Activated naive CD8-positive, alpha-beta T cell treated with anti-CD3 and anti-CD28 coated beads, Interleukin-2, amount 10 ng/mL, durations not matched to agents 7 days and 5 days (primary cell): ENCODE data around the gene FBXO5. TPM values are rescaled to one million over a fixed set of nuclear protein-coding genes. Genes with fewer than 3 reads are reported as not detected.

ENCODE experiments used
- ATAC-seq: fragments of 150-1000 bp; cut with Tn5 transposase; one replicate; pipeline ENCODE4 v1.10.0; 2021; ENCODE audit warnings: low read depth, moderate library complexity
- POLR2A ChIA-PET: fragments of 350-600 bp; sonication (Branson Sonifier 250); formaldehyde crosslinking; loops from one replicate; lab custom pipeline; 2021; ENCODE audit warnings: antibody characterized with exemption; lab: Charles Lee
- DNase-seq: peaks from one replicate; pipeline ENCODE4 v3.0.0; 2021
- H3K27ac Mint-ChIP-seq: one replicate; pipeline ENCODE4 v1.8.0; 2022; ENCODE audit warnings: mild to moderate bottlenecking, mixed read lengths
- H3K27me3 Mint-ChIP-seq: one replicate; pipeline ENCODE4 v1.8.0; 2022; ENCODE audit warnings: mild to moderate bottlenecking, moderate library complexity, mixed read lengths
- H3K36me3 Mint-ChIP-seq: one replicate; pipeline ENCODE4 v1.8.0; 2021; ENCODE audit warnings: mild to moderate bottlenecking, mixed read lengths
- H3K4me1 Mint-ChIP-seq: one replicate; pipeline ENCODE4 v1.8.0; 2021; ENCODE audit warnings: mixed read lengths
- H3K4me3 Mint-ChIP-seq: one replicate; pipeline ENCODE4 v1.8.0; 2022; ENCODE audit warnings: mild to moderate bottlenecking, moderate library complexity, mixed read lengths
- H3K9me3 Mint-ChIP-seq: one replicate; pipeline ENCODE4 v1.8.0; 2021; ENCODE audit warnings: mixed read lengths
- total RNA-seq, 2 experiments: library from RNA; stranded (reverse); gene quantifications; one replicate each; pipeline ENCODE4 v1.2.3, GENCODE V29; 2021

FBXO5 gene
- 10 to 100 TPM; 47.1 to 50.8 TPM for total RNA-seq

GRCh38 chr6:152982904-152983636, at the start of gene FBXO5:
Gene FBXO5, minus strand, starts transcription at chr6:152983041. Its CDS starts 82 bp downstream, at chr6:152982959.
- Mint-ChIP-seq H3K4me3 (peak within 1 kb of the TSS; percentile 99), H3K27me3 (no peaks in the 10 kb centered on the region), H3K27ac (peak within 1 kb of the TSS; percentile 99), H3K4me1 (peaks cover 34% of the 10 kb centered on the region), H3K9me3 (no peaks in the 10 kb centered on the region), H3K36me3 (peaks cover 28% of the 10 kb centered on the region)
- ATAC-seq (peak; percentile 84), DNase-seq (peak; percentile 98)
- POLR2A ChIA-PET, result interaction anchor here (0.5 to 3.8 kb wide), 12 partner anchors 8 to 1609 kb away, joined by 3 to 43 read pairs (median 6); partner anchors contain the start of gene MTRF1L

GRCh38 chr6:153032255-153032882, 49.5 kb upstream of the FBXO5 start:
- H3K4me1 Mint-ChIP-seq, result no peaks in the 10 kb centered on the region
- DNase-seq (no peak), ATAC-seq (no peak)
- H3K4me3 Mint-ChIP-seq, result no peak overlapping the region
- H3K27me3 Mint-ChIP-seq, result peaks cover 17% of the 10 kb centered on the region
- POLR2A ChIA-PET, result interaction anchor here (0.7 kb wide), 1 partner anchor 853 kb away, joined by 4 read pairs; no protein-coding TSS in a partner anchor
- H3K27ac Mint-ChIP-seq, result no peak overlapping the region
- no peaks in the 10 kb centered on the region for H3K36me3 Mint-ChIP-seq
- no peaks in the 10 kb centered on the region for H3K9me3 Mint-ChIP-seq

- ATAC-seq, result no peak
- DNase-seq, result no peak
- H3K4me1 Mint-ChIP-seq, result no peaks in the 10 kb centered on the region
- H3K4me3 Mint-ChIP-seq, result no peak overlapping the region
- peaks cover 17% of the 10 kb centered on the region for H3K27me3 Mint-ChIP-seq
- H3K27ac Mint-ChIP-seq, result no peak overlapping the region
- H3K9me3 Mint-ChIP-seq, result no peaks in the 10 kb centered on the region
- H3K36me3 Mint-ChIP-seq, result no peaks in the 10 kb centered on the region
- POLR2A ChIA-PET, result interaction anchor here (0.7 kb wide), 1 partner anchor 853 kb away, joined by 4 read pairs; no protein-coding TSS in a partner anchor
Measured at GRCh38 chr6:153031335-153031955, 48.6 kb upstream of the FBXO5 start.

GRCh38 chr6:153028963-153029362, 46.1 kb upstream of the FBXO5 start:
- Mint-ChIP-seq H3K27ac (no peak overlapping the region), H3K9me3 (no peaks in the 10 kb centered on the region), H3K36me3 (no peaks in the 10 kb centered on the region), H3K4me3 (no peak overlapping the region), H3K4me1 (peaks cover 1% of the 10 kb centered on the region), H3K27me3 (peaks cover 22% of the 10 kb centered on the region)
- no peak for ATAC-seq
- POLR2A ChIA-PET, result no interaction called here
- DNase-seq, result no peak

- H3K4me3 Mint-ChIP-seq, result no peak overlapping the region
- ATAC-seq (no peak), DNase-seq (no peak)
- no peaks in the 10 kb centered on the region for H3K36me3 Mint-ChIP-seq
- no peaks in the 10 kb centered on the region for H3K9me3 Mint-ChIP-seq
- H3K27me3 Mint-ChIP-seq, result peaks cover 22% of the 10 kb centered on the region
- peaks cover 1% of the 10 kb centered on the region for H3K4me1 Mint-ChIP-seq
- H3K27ac Mint-ChIP-seq, result no peak overlapping the region
- POLR2A ChIA-PET, result no interaction called here
Measured at GRCh38 chr6:153028286-153028685, 45.4 kb upstream of the FBXO5 start.

GRCh38 chr6:153027480-153027879, 44.6 kb upstream of the FBXO5 start:
- Mint-ChIP-seq H3K4me1 (peaks cover 1% of the 10 kb centered on the region), H3K9me3 (no peaks in the 10 kb centered on the region), H3K27ac (no peak overlapping the region), H3K4me3 (no peak overlapping the region), H3K36me3 (no peaks in the 10 kb centered on the region), H3K27me3 (peaks cover 22% of the 10 kb centered on the region)
- POLR2A ChIA-PET, result no interaction called here
- DNase-seq (no peak), ATAC-seq (no peak)

GRCh38 chr6:153024709-153025017, 41.8 kb upstream of the FBXO5 start:
- ATAC-seq, result no peak
- no peak for DNase-seq
- Mint-ChIP-seq H3K27me3 (peaks cover 8% of the 10 kb centered on the region), H3K36me3 (no peaks in the 10 kb centered on the region), H3K9me3 (no peaks in the 10 kb centered on the region), H3K4me1 (peaks cover 1% of the 10 kb centered on the region), H3K27ac (no peak overlapping the region), H3K4me3 (no peak overlapping the region)
- POLR2A ChIA-PET, result no interaction called here

- peak; percentile 38 for DNase-seq
- Mint-ChIP-seq H3K4me3 (no peak overlapping the region), H3K27me3 (peaks cover 13% of the 10 kb centered on the region), H3K27ac (no peak overlapping the region), H3K9me3 (peaks cover 2% of the 10 kb centered on the region), H3K36me3 (no peaks in the 10 kb centered on the region), H3K4me1 (peaks cover 1% of the 10 kb centered on the region)
- POLR2A ChIA-PET, result no interaction called here
- ATAC-seq, result peak; percentile 98
Measured at GRCh38 chr6:153023977-153024708, 41.3 kb upstream of the FBXO5 start.

GRCh38 chr6:153018355-153018754, 35.5 kb upstream of the FBXO5 start:
- Mint-ChIP-seq H3K27me3 (peaks cover 19% of the 10 kb centered on the region), H3K4me1 (no peaks in the 10 kb centered on the region), H3K27ac (no peak overlapping the region), H3K36me3 (no peaks in the 10 kb centered on the region), H3K4me3 (no peak overlapping the region), H3K9me3 (peaks cover 2% of the 10 kb centered on the region)
- DNase-seq (no peak), ATAC-seq (no peak)
- POLR2A ChIA-PET, result no interaction called here

GRCh38 chr6:153016846-153017245, 34.0 kb upstream of the FBXO5 start:
- no peak for ATAC-seq
- DNase-seq, result no peak
- Mint-ChIP-seq H3K36me3 (no peaks in the 10 kb centered on the region), H3K4me1 (no peaks in the 10 kb centered on the region), H3K4me3 (no peak overlapping the region), H3K27me3 (peaks cover 30% of the 10 kb centered on the region), H3K27ac (no peak overlapping the region), H3K9me3 (peaks cover 2% of the 10 kb centered on the region)
- POLR2A ChIA-PET, result no interaction called here

- no peaks in the 10 kb centered on the region for H3K36me3 Mint-ChIP-seq
- no peak for DNase-seq
- no peak overlapping the region for H3K27ac Mint-ChIP-seq
- H3K4me1 Mint-ChIP-seq, result no peaks in the 10 kb centered on the region
- ATAC-seq, result no peak
- peaks cover 39% of the 10 kb centered on the region for H3K27me3 Mint-ChIP-seq
- peaks cover 2% of the 10 kb centered on the region for H3K9me3 Mint-ChIP-seq
- POLR2A ChIA-PET, result no interaction called here
- no peak overlapping the region for H3K4me3 Mint-ChIP-seq
Measured at GRCh38 chr6:153015094-153015640, 32.3 kb upstream of the FBXO5 start.

GRCh38 chr6:153013438-153013837, 30.6 kb upstream of the FBXO5 start:
- Mint-ChIP-seq H3K4me1 (no peaks in the 10 kb centered on the region), H3K27ac (no peak overlapping the region), H3K4me3 (no peak overlapping the region), H3K27me3 (peaks cover 34% of the 10 kb centered on the region), H3K9me3 (no peaks in the 10 kb centered on the region), H3K36me3 (no peaks in the 10 kb centered on the region)
- DNase-seq (no peak), ATAC-seq (no peak)
- POLR2A ChIA-PET, result no interaction called here

- H3K9me3 Mint-ChIP-seq, result no peaks in the 10 kb centered on the region
- no peak overlapping the region for H3K4me3 Mint-ChIP-seq
Measured at GRCh38 chr6:153012856-153013255, 30.0 kb upstream of the FBXO5 start.

More at GRCh38 chr6:153012856-153013255, 30.0 kb upstream of the FBXO5 start:
- H3K27me3 Mint-ChIP-seq, result peaks cover 34% of the 10 kb centered on the region
- no peaks in the 10 kb centered on the region for H3K4me1 Mint-ChIP-seq
- H3K36me3 Mint-ChIP-seq, result no peaks in the 10 kb centered on the region
- H3K27ac Mint-ChIP-seq, result no peak overlapping the region
- POLR2A ChIA-PET, result no interaction called here
- ATAC-seq, result no peak
- no peak for DNase-seq
